Left ventricle myocardium inferior (tissue), 1 donor: ENCODE measurements around the gene ZNF804A. TPM values are rescaled to one million over a fixed set of nuclear protein-coding genes. Genes with fewer than 3 reads are reported as not detected.

Source experiments
- DNase-seq: peaks from one replicate; pipeline ENCODE4 v3.0.0-alpha.2; 2020
- H3K27ac ChIP-seq: fragments of 200-600 bp; replicated peaks from 2 replicates; pipeline ENCODE4 v1.8.0; 2021
- H3K27me3 ChIP-seq: fragments of 200-600 bp; 2 replicates; pipeline ENCODE4 v1.8.0; 2021; ENCODE audit warnings: low read depth
- H3K36me3 ChIP-seq: fragments of 200-600 bp; 2 replicates; pipeline ENCODE4 v1.8.0; 2021
- H3K4me1 ChIP-seq: fragments of 200-600 bp; 2 replicates; pipeline ENCODE4 v1.8.0; 2021
- H3K4me3 ChIP-seq: fragments of 200-600 bp; 2 replicates; pipeline ENCODE4 v1.8.0; 2021; ENCODE audit warnings: mild to moderate bottlenecking, moderate library complexity
- H3K9me3 ChIP-seq: fragments of 200-600 bp; replicated peaks from 2 replicates; pipeline ENCODE4 v1.8.0; 2021
- CTCF ChIP-seq: fragments of 200-600 bp; IDR thresholded peaks from 2 replicates; pipeline ENCODE4 v1.8.0; 2021; ENCODE audit warnings: antibody characterized with exemption, mild to moderate bottlenecking, borderline replicate concordance
- intact Hi-C: fragments of 100-400 bp; cut with micrococcal nuclease; formaldehyde crosslinking; loops from one replicate; pipeline ENCODE4 v1.11.0; 2022
- total RNA-seq: library from RNA; stranded (reverse); fragmentation: NEBNext Ultra II Directional; extraction: Animal tissue kit (Norgen Biotek cat#: 25700); gene quantifications from one replicate; pipeline ENCODE4 v1.2.1, GENCODE V29; 2021
- donor health status: DM: no; HTN: yes; CAD: no; lungs with severe emphysema.

Gene ZNF804A
- total RNA-seq, 1 donor from 2014 or later, result not detected

GRCh38 chr2:184566716-184567115 is 31.6 kb upstream of the ZNF804A start:
- no peak for TF ChIP-seq CTCF
- Histone ChIP-seq H3K27me3 (no peaks in the 10 kb centered on the region), H3K4me3 (no peak overlapping the region)

GRCh38 chr2:184577056-184577455 is 21.3 kb upstream of the ZNF804A start:
- Histone ChIP-seq H3K4me3 (no peak overlapping the region), H3K4me1 (no peaks in the 10 kb centered on the region), H3K36me3 (no peaks in the 10 kb centered on the region), H3K27me3 (no peaks in the 10 kb centered on the region), H3K27ac (no peak overlapping the region), H3K9me3 (no peaks in the 10 kb centered on the region)
- intact Hi-C loops, result no loop called here
- DNase-seq, result no peak
- no peak for TF ChIP-seq CTCF

More at GRCh38 chr2:184566716-184567115, 31.6 kb upstream of the ZNF804A start:
- Histone ChIP-seq H3K27ac (no peak overlapping the region), H3K4me1 (no peaks in the 10 kb centered on the region), H3K9me3 (no peaks in the 10 kb centered on the region), H3K36me3 (no peaks in the 10 kb centered on the region)
- DNase-seq, result no peak
- intact Hi-C loops, result no loop called here

GRCh38 chr2:184577743-184578142 is 20.6 kb upstream of the ZNF804A start:
- Histone ChIP-seq H3K4me3 (no peak overlapping the region), H3K27me3 (no peaks in the 10 kb centered on the region), H3K9me3 (no peaks in the 10 kb centered on the region), H3K27ac (no peak overlapping the region), H3K36me3 (no peaks in the 10 kb centered on the region), H3K4me1 (no peaks in the 10 kb centered on the region)
- no peak for DNase-seq
- TF ChIP-seq CTCF, result no peak
- intact Hi-C loops, result no loop called here

- no peak for TF ChIP-seq CTCF
- no peaks in the 10 kb centered on the region for H3K36me3 ChIP-seq
- H3K27ac ChIP-seq, result no peak overlapping the region
- no peaks in the 10 kb centered on the region for H3K27me3 ChIP-seq
- H3K9me3 ChIP-seq, result no peaks in the 10 kb centered on the region
- DNase-seq, result no peak
- no peaks in the 10 kb centered on the region for H3K4me1 ChIP-seq
- intact Hi-C loops, result no loop called here
- no peak overlapping the region for H3K4me3 ChIP-seq
Observed at GRCh38 chr2:184579226-184579625, 19.1 kb upstream of the ZNF804A start.

- H3K36me3 ChIP-seq, result no peaks in the 10 kb centered on the region
- H3K4me3 ChIP-seq, result no peak overlapping the region
- no peaks in the 10 kb centered on the region for H3K27me3 ChIP-seq
- DNase-seq, result no peak
- no peak for TF ChIP-seq CTCF
- H3K4me1 ChIP-seq, result no peaks in the 10 kb centered on the region
- intact Hi-C loops, result no loop called here
- no peaks in the 10 kb centered on the region for H3K9me3 ChIP-seq
- H3K27ac ChIP-seq, result no peak overlapping the region
Observed at GRCh38 chr2:184581391-184581790, 16.9 kb upstream of the ZNF804A start.

- no peak for TF ChIP-seq CTCF
- intact Hi-C loops, result no loop called here
- Histone ChIP-seq H3K36me3 (no peaks in the 10 kb centered on the region), H3K27me3 (no peaks in the 10 kb centered on the region), H3K27ac (no peak overlapping the region), H3K4me3 (no peak overlapping the region), H3K9me3 (no peaks in the 10 kb centered on the region), H3K4me1 (no peaks in the 10 kb centered on the region)
- no peak for DNase-seq
Observed at GRCh38 chr2:184589261-184589660, 9.1 kb upstream of the ZNF804A start.
